GM10248 (cell line): ENCODE measurements around the gene PPP2R5B.

Experiments used
- CTCF ChIA-PET: fragments of 300-600 bp; sonication (Branson Sonifier 250); formaldehyde crosslinking; extraction: SDS; loops from one replicate; lab custom pipeline; 2021; ENCODE audit warnings: antibody characterized with exemption; lab: Yijun Ruan, JAX
- POLR2A ChIA-PET: fragments of 350-650 bp; sonication (Branson Sonifier 250); formaldehyde crosslinking; extraction: SDS; loops from one replicate; lab custom pipeline; 2020; ENCODE audit warnings: antibody characterized with exemption; lab: Yijun Ruan, JAX
- DNase-seq: peaks from one replicate; pipeline ENCODE4 v3.0.0; 2012; ENCODE audit errors: extremely low spot score
- CTCF ChIP-seq: IDR thresholded peaks from 2 replicates; pipeline ENCODE4 v1.5.1; 2012; ENCODE audit warnings: mild to moderate bottlenecking, low read depth; ENCODE audit errors: extremely low read depth, missing control alignments, control extremely low read depth

The PPP2R5B gene

DNA sequence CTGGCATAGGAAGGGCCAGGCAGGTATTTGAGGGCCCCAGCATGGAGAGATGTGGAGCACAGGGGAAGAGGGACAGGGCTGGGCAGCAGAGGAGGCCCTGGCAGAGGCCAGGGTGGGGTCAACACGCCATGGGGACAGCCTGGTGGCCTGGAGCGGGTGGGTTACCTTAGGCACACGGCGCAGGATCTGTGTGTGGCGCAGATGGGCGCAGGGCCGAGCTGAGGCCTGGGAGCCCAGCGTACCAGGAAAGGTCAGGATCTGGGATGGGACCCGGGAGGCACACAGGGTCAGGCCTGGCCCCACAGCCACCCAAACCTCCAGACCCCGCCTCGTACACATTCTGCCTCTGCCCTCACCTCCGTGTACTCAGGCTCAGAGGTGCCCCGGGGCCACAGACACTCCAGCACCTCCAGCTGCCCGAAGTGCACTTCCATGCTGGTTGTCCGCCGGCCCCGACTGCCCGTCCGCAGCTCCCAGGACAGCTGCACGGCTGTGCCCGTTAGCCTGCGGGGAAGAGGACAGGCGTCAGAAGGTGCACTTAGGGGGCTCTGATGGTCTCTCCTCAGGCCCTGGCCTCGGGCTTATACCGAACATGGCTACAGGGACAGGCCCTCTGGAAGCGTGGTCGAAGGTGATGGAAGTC is 13.9 kb upstream of the PPP2R5B start:
- DNase-seq, result no peak
- no peak for TF ChIP-seq CTCF
- POLR2A ChIA-PET, result no interaction called here
- CTCF ChIA-PET, result interaction anchor here (2.4 kb wide), 1 partner anchor 62 kb away, joined by 7 read pairs; no protein-coding TSS in a partner anchor

- CTCF ChIA-PET, result interaction anchor here (1.0 to 5.7 kb wide), 3 partner anchors 17 to 63 kb away, joined by 3 to 28 read pairs (median 4); no protein-coding TSS in a partner anchor
- no peak for DNase-seq
- TF ChIP-seq CTCF, result no peak
- POLR2A ChIA-PET, result no interaction called here
These were observed 13.3 kb upstream of the PPP2R5B start for GRCh38 chr11:64911142-64911541.

GRCh38 chr11:64911689-64912088 is 12.8 kb upstream of the PPP2R5B start:
- no peak for DNase-seq
- ChIA-PET CTCF (interaction anchor here (0.9 to 5.7 kb wide), 4 partner anchors 18 to 64 kb away, joined by 3 to 28 read pairs (median 4); no protein-coding TSS in a partner anchor), POLR2A (no interaction called here)
- no peak for TF ChIP-seq CTCF

- CTCF ChIA-PET, result interaction anchor here (1.8 to 5.7 kb wide), 2 partner anchors 20 to 44 kb away, joined by 4 to 28 read pairs; no protein-coding TSS in a partner anchor
- DNase-seq, result no peak
- TF ChIP-seq CTCF, result no peak
- POLR2A ChIA-PET, result no interaction called here
These were observed 11.2 kb upstream of the PPP2R5B start for GRCh38 chr11:64913171-64913727.

DNA sequence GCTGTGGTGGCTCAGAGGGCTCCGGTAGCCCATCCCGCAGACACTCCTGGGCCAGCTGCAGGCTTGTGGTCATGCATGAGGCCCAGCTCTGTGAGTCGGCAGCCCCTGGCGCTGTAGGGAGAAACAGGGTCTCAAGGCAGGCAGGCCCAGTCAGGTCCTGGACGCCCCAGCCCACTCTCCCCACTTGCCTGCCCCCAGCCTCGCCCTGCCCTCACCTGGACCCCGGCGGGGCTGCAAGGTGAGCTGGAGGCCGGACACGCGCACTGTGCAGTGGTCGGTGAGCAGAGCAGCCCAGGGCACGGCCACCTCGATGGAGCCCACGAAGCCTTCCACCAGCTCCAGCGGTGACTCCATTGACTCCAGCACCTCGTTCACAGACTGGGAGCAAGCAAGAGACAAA is 10.4 kb upstream of the PPP2R5B start:
- DNase-seq, result no peak

More for the DNA sequence above, 10.4 kb upstream of the PPP2R5B start:
- TF ChIP-seq CTCF, result no peak
- POLR2A ChIA-PET, result no interaction called here
- CTCF ChIA-PET, result interaction anchor here (1.8 to 5.7 kb wide), 2 partner anchors 20 to 45 kb away, joined by 4 to 28 read pairs; no protein-coding TSS in a partner anchor
